CD4-positive, alpha-beta T cell (primary cell): ENCODE measurements around the gene CSRNP3. TPM values are rescaled to one million over a fixed set of nuclear protein-coding genes. Genes with fewer than 3 reads are reported as not detected.

Source experiments
- ATAC-seq: fragments of 200-7000 bp; cut with Tn5 transposase; one replicate; pipeline ENCODE4 v1.10.0; 2022; ENCODE audit warnings: mild to moderate bottlenecking; ENCODE audit not compliant: poor library complexity
- CTCF ChIA-PET: fragments of 350-600 bp; sonication (Branson Sonifier 250); formaldehyde crosslinking; loops from one replicate; lab custom pipeline; 2021; ENCODE audit warnings: antibody characterized with exemption, inconsistent platforms; lab: Charles Lee
- POLR2A ChIA-PET: fragments of 350-600 bp; sonication (Branson Sonifier 250); formaldehyde crosslinking; loops from one replicate; lab custom pipeline; 2021; ENCODE audit warnings: antibody characterized with exemption, inconsistent platforms; lab: Charles Lee
- DNase-seq, 14 experiments: peaks; one replicate each; pipeline ENCODE4 v3.0.0-alpha.2; 2013 to 2020; ENCODE audit warnings: mixed read lengths in 2 of 14
- H3K27ac ChIP-seq, 2 donors: one replicate each; pipeline versions ENCODE4 v1.5.1 to v1.7.0; 2013; ENCODE audit warnings: low read length in 2 of 2, low read depth in 1 of 2, mild to moderate bottlenecking in 1 of 2
- H3K27me3 ChIP-seq, 2 experiments: 1 replicate in 1 of 2; 2 replicates in 1 of 2; pipeline versions ENCODE4 v1.6.1 to v1.7.0; 2013; ENCODE audit warnings: low read length in 2 of 2, control low read depth in 1 of 2, mild to moderate bottlenecking in 1 of 2, moderate library complexity in 1 of 2; ENCODE audit not compliant: insufficient read depth in 2 of 2, control insufficient read depth in 1 of 2
- H3K36me3 ChIP-seq: one replicate; pipeline ENCODE4 v1.6.1; 2013; ENCODE audit warnings: low read length, control low read depth; ENCODE audit not compliant: insufficient read depth
- H3K4me1 ChIP-seq: one replicate; pipeline ENCODE4 v1.6.1; 2013; ENCODE audit warnings: low read length, control low read depth; ENCODE audit not compliant: insufficient read depth
- H3K4me3 ChIP-seq: one replicate; pipeline ENCODE4 v1.5.1; 2013; ENCODE audit warnings: mild to moderate bottlenecking, low read length, moderate library complexity
- H3K9me3 ChIP-seq, 2 experiments: 1 replicate in 1 of 2; 2 replicates in 1 of 2; pipeline versions ENCODE4 v1.6.1 to v1.7.0; 2013; ENCODE audit warnings: low read length in 2 of 2, mild to moderate bottlenecking in 2 of 2, control low read depth in 1 of 2, moderate library complexity in 1 of 2; ENCODE audit not compliant: control insufficient read depth in 1 of 2, insufficient read depth in 1 of 2
- H3K27ac Mint-ChIP-seq: one replicate; pipeline ENCODE4 v1.8.0; 2020; ENCODE audit warnings: mixed read lengths
- H3K27me3 Mint-ChIP-seq: one replicate; pipeline ENCODE4 v1.8.0; 2021; ENCODE audit warnings: mixed read lengths
- H3K36me3 Mint-ChIP-seq: one replicate; pipeline ENCODE4 v1.8.0; 2021; ENCODE audit warnings: low read depth, mixed read lengths
- H3K4me1 Mint-ChIP-seq: one replicate; pipeline ENCODE4 v1.8.0; 2021; ENCODE audit warnings: low read depth, mixed read lengths
- H3K4me3 Mint-ChIP-seq: one replicate; pipeline ENCODE4 v1.8.0; 2020; ENCODE audit warnings: mild to moderate bottlenecking, mixed read lengths
- H3K9me3 Mint-ChIP-seq: one replicate; pipeline ENCODE4 v1.8.0; 2020; ENCODE audit warnings: mixed read lengths
- CTCF ChIP-seq: fragments of 200-600 bp; IDR thresholded peaks from one replicate; pipeline ENCODE4 v1.8.0; 2022; ENCODE audit warnings: antibody characterized with exemption, mild to moderate bottlenecking
- intact Hi-C, 2 experiments: fragments of 100-400 bp; cut with DNase I in 1 of 2; cut with micrococcal nuclease in 1 of 2; formaldehyde crosslinking; loops; one replicate each; pipeline versions ENCODE4 v1.15.1 to v1.9.0; 2023 to 2025; cut with DNase I, micrococcal nuclease
- total RNA-seq, 174 experiments: library from RNA in 2 of 174; stranded (reverse) in 2 of 174; gene quantifications; one replicate each; pipeline ENCODE4 v1.2.3 and lab custom pipeline; 2021 to 2026

CSRNP3 gene
- total RNA-seq, 2 experiments from 2014 or later = not detected

- DNase-seq = no peak
- intact Hi-C loops = no loop called here
- no peak for ATAC-seq
- Mint-ChIP-seq H3K36me3 (no peaks in the 10 kb centered on the region), H3K27ac (no peak overlapping the region), H3K27me3 (peaks cover 4% of the 10 kb centered on the region), H3K9me3 (no peaks in the 10 kb centered on the region), H3K4me3 (no peak overlapping the region), H3K4me1 (no peaks in the 10 kb centered on the region)
- TF ChIP-seq CTCF = no peak
- H3K4me1 ChIP-seq = no peaks in the 10 kb centered on the region
- ChIA-PET POLR2A (no interaction called here), CTCF (interaction anchor here (1.7 kb wide), 1 partner anchor 9 kb away, joined by 4 read pairs; no protein-coding TSS in a partner anchor)
- H3K36me3 ChIP-seq = no peaks in the 10 kb centered on the region
- H3K27ac ChIP-seq = no peak overlapping the region
- H3K4me3 ChIP-seq = no peak overlapping the region
- H3K9me3 ChIP-seq = no peaks in the 10 kb centered on the region
- H3K27me3 ChIP-seq = no peaks in the 10 kb centered on the region
These were observed 213.0 kb downstream of the CSRNP3 start for GRCh38 chr2:165682546-165682945.

DNA sequence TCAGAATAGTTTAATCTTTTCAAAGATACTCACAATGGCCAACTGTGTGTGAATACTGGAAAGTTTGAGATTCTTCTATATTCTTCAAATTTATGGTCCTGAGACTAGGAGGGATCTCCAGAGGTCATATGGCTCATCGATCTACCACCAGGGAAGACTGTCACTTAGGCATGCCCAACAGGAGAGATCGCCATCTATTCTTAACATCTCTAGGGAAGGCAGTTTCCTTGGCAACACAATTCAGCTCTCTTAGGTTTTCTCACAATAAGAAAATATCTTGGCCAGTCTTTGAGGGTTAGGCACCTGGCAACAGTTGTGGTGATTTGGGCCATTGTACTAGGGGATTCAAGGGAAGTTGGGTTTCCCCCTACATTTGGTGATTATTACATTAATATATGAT lies 217.3 kb downstream of the CSRNP3 start:
- Mint-ChIP-seq H3K36me3 (no peaks in the 10 kb centered on the region), H3K4me1 (no peaks in the 10 kb centered on the region), H3K27ac (no peak overlapping the region), H3K4me3 (no peak overlapping the region), H3K9me3 (no peaks in the 10 kb centered on the region), H3K27me3 (peaks cover 4% of the 10 kb centered on the region)
- Histone ChIP-seq H3K36me3 (no peaks in the 10 kb centered on the region), H3K27ac (no peak overlapping the region), H3K9me3 (no peaks in the 10 kb centered on the region), H3K4me1 (no peaks in the 10 kb centered on the region), H3K27me3 (no peaks in the 10 kb centered on the region), H3K4me3 (no peak overlapping the region)
- CTCF ChIA-PET = no interaction called here
- no peak for ATAC-seq
- no peak for DNase-seq
- POLR2A ChIA-PET = no interaction called here
- intact Hi-C loops = no loop called here
- no peak for TF ChIP-seq CTCF

DNA sequence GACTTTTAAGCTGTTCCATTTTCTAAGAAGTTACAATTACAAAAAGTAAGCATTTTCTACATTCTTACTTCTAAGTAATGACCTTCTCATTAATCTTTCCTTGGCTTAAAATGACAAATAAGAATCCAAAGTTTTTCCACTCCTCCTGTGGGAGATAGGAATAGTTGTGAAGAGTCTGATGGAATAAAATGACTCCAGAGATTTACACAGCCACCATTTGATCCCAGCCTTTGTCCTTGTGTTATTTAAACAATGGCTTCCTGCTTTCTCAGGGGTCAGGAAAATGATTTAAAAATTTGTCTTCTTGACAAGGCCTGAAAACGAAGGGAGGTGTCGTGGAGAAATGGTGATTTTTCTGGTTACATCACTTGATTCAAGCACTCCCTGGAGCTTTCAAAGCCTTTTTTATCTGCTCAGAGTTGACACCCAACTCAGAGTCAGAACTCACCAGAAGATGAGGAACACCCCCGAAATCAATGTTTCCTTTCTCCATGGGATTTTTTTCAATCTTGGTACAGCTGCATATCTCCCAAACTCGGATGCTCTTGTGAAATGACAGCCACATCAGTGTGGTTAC lies 218.0 kb downstream of the CSRNP3 start:
- no peaks in the 10 kb centered on the region for H3K9me3 Mint-ChIP-seq
- peaks cover 4% of the 10 kb centered on the region for H3K27me3 Mint-ChIP-seq
- H3K36me3 Mint-ChIP-seq = no peaks in the 10 kb centered on the region
- ChIA-PET POLR2A (no interaction called here), CTCF (no interaction called here)
- no peaks in the 10 kb centered on the region for H3K4me1 Mint-ChIP-seq
- H3K4me3 ChIP-seq = no peak overlapping the region
- no peaks in the 10 kb centered on the region for H3K4me1 ChIP-seq
- no peaks in the 10 kb centered on the region for H3K27me3 ChIP-seq
- no peaks in the 10 kb centered on the region for H3K9me3 ChIP-seq
- no peak overlapping the region for H3K4me3 Mint-ChIP-seq
- DNase-seq (no peak), ATAC-seq (no peak)
- H3K27ac Mint-ChIP-seq = no peak overlapping the region
- intact Hi-C loops = no loop called here
- H3K27ac ChIP-seq = no peak overlapping the region
- no peak for TF ChIP-seq CTCF
- no peaks in the 10 kb centered on the region for H3K36me3 ChIP-seq
